ENCODE measurements around the gene APOL5. TPM values are rescaled to one million over a fixed set of nuclear protein-coding genes. Genes with fewer than 3 reads are reported as not detected.
A peak's percentile ranks its signal among the peaks of the same experiment; 100 is the strongest.

Gene APOL5
- total and polyA plus RNA-seq, 2 experiments from 2014 or later, result not detected

DNA sequence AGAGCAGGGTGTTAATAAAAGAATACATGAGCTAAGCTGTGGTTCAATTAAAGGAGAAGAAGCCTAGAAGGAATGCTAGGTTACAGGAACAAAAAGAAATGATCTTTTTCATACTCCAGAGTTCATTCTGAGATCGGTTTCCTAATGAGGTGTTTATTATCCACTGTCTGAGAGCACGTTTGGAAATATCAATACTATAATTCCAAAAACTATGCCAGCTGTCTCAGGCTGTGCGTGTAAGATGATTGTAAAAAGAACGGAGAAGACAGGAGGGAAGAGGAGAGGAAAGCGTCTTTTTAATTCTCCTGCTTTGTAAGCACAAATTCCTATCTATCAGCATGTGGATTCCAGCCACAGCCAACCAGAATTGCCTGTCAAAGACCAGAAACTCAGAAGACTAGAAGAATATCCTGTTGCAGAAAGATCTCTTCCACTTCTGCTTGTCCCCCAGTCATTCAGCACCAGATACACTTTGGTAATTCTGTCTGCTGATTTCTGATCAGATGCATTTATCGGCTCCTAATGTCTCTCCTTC lies 25.7 kb downstream of the APOL5 start:
- peak overlapping the region; percentile 79 for H3K4me2 ChIP-seq (ENCODE audit: unreplicated experiment)
- in situ Hi-C loops (cut with MboI), result no loop called here
- H3K9me3 ChIP-seq (ENCODE audit: low read depth), result no peaks in the 10 kb centered on the region
- peak; percentile 20 for DNase-seq
- no peaks in the 10 kb centered on the region for H4K20me1 ChIP-seq (ENCODE audit: insufficient read depth)
- peaks cover 27% of the 10 kb centered on the region for H3K79me2 ChIP-seq (ENCODE audit: insufficient read depth)
- peak overlapping the region; percentile 95 for H3K27ac ChIP-seq
- H3K9ac ChIP-seq, result peak overlapping the region; percentile 75
- H3K4me1 ChIP-seq (ENCODE audit: insufficient read depth), result peaks cover 54% of the 10 kb centered on the region
- peak overlapping the region; percentile 39; the same call in 1 of the 2 replicates for H3K4me3 ChIP-seq
- WGBS, 2 experiments (ENCODE audit: low coverage in 1 of 2, low lambda C conversion rate in 2 of 2, missing lambda C conversion rate in 2 of 2), result 43 to 50% methylated on average over 6 of the region's 6 CpGs
- no peaks in the 10 kb centered on the region for H3K9me2 ChIP-seq (ENCODE audit: insufficient read depth)
- TF ChIP-seq EZH2phosphoT487 (IDR thresholded peaks at IDR 0.05; ENCODE audit: insufficient read depth, low read depth), result no peak
- no peak for TF ChIP-seq EZH2 (IDR thresholded peaks at IDR 0.05; ENCODE audit: insufficient read depth, poor library complexity, severe bottlenecking)
- peaks cover 27% of the 10 kb centered on the region for H3K36me3 ChIP-seq (ENCODE audit: low read depth)
- H2AFZ ChIP-seq, result no peak overlapping the region
- H3K27me3 ChIP-seq (replicated peaks; ENCODE audit: insufficient read depth), result no peaks in the 10 kb centered on the region
- peaks cover 77% of the 10 kb centered on the region for H3F3A ChIP-seq (ENCODE audit: insufficient read depth)

GRCh38 chr22:35746248-35746647 lies 28.6 kb downstream of the APOL5 start:
- H2AFZ ChIP-seq, result no peak overlapping the region
- no peaks in the 10 kb centered on the region for H3K9me3 ChIP-seq (ENCODE audit: low read depth)
- peaks cover 19% of the 10 kb centered on the region for H3K36me3 ChIP-seq (ENCODE audit: low read depth)
- no peaks in the 10 kb centered on the region for H3K9me2 ChIP-seq (ENCODE audit: insufficient read depth)
- no peak for DNase-seq
- no peaks in the 10 kb centered on the region for H3K27me3 ChIP-seq (replicated peaks; ENCODE audit: insufficient read depth)
- H3F3A ChIP-seq (ENCODE audit: insufficient read depth), result peaks cover 83% of the 10 kb centered on the region
- in situ Hi-C loops (cut with MboI), result no loop called here
- H3K9ac ChIP-seq, result no peak overlapping the region
- 94 to 97% methylated on average over 9 of the region's 9 CpGs for WGBS, 2 experiments (ENCODE audit: low coverage in 1 of 2, low lambda C conversion rate in 2 of 2, missing lambda C conversion rate in 2 of 2)
- H3K27ac ChIP-seq, result no peak overlapping the region
- no peaks in the 10 kb centered on the region for H4K20me1 ChIP-seq (ENCODE audit: insufficient read depth)
- peaks cover 40% of the 10 kb centered on the region for H3K79me2 ChIP-seq (ENCODE audit: insufficient read depth)
- no peak overlapping the region for H3K4me2 ChIP-seq (ENCODE audit: unreplicated experiment)
- no peak for TF ChIP-seq EZH2 (IDR thresholded peaks at IDR 0.05; ENCODE audit: insufficient read depth, poor library complexity, severe bottlenecking)
- no peak for TF ChIP-seq EZH2phosphoT487 (IDR thresholded peaks at IDR 0.05; ENCODE audit: insufficient read depth, low read depth)
- peaks cover 44% of the 10 kb centered on the region for H3K4me1 ChIP-seq (ENCODE audit: insufficient read depth)
- H3K4me3 ChIP-seq, result no peak overlapping the region

- Histone ChIP-seq H2AFZ (no peak overlapping the region), H3K27me3 (replicated peaks; ENCODE audit: insufficient read depth) (no peaks in the 10 kb centered on the region), H3K4me3 (no peak overlapping the region), H3K9me2 (ENCODE audit: insufficient read depth) (no peaks in the 10 kb centered on the region), H3K36me3 (ENCODE audit: low read depth) (peaks cover 21% of the 10 kb centered on the region), H3K9ac (no peak overlapping the region), H3K9me3 (ENCODE audit: low read depth) (no peaks in the 10 kb centered on the region), H3K27ac (peak overlapping the region; percentile 31), H3K4me1 (ENCODE audit: insufficient read depth) (peaks cover 36% of the 10 kb centered on the region), H3K79me2 (ENCODE audit: insufficient read depth) (peaks cover 40% of the 10 kb centered on the region), H4K20me1 (ENCODE audit: insufficient read depth) (no peaks in the 10 kb centered on the region), H3K4me2 (ENCODE audit: unreplicated experiment) (peak overlapping the region; percentile 13), H3F3A (ENCODE audit: insufficient read depth) (peaks cover 74% of the 10 kb centered on the region)
- no peak for TF ChIP-seq EZH2phosphoT487 (IDR thresholded peaks at IDR 0.05; ENCODE audit: insufficient read depth, low read depth)
- TF ChIP-seq EZH2 (IDR thresholded peaks at IDR 0.05; ENCODE audit: insufficient read depth, poor library complexity, severe bottlenecking), result no peak
- peak; percentile 26 for DNase-seq
- WGBS, 2 experiments (ENCODE audit: low coverage in 1 of 2, low lambda C conversion rate in 2 of 2, missing lambda C conversion rate in 2 of 2), result 84 to 89% methylated on average over 4 of the region's 4 CpGs
- in situ Hi-C loops (cut with MboI), result no loop called here
Measured at GRCh38 chr22:35746946-35747703, 29.5 kb downstream of the APOL5 start.

- Histone ChIP-seq H3K4me2 (ENCODE audit: unreplicated experiment) (no peak overlapping the region), H3K4me3 (no peak overlapping the region), H3K9me3 (ENCODE audit: low read depth) (no peaks in the 10 kb centered on the region), H2AFZ (no peak overlapping the region), H4K20me1 (ENCODE audit: insufficient read depth) (no peaks in the 10 kb centered on the region), H3K9ac (no peak overlapping the region), H3K9me2 (ENCODE audit: insufficient read depth) (no peaks in the 10 kb centered on the region), H3K27ac (no peak overlapping the region), H3F3A (ENCODE audit: insufficient read depth) (peaks cover 47% of the 10 kb centered on the region), H3K27me3 (replicated peaks; ENCODE audit: insufficient read depth) (no peaks in the 10 kb centered on the region), H3K79me2 (ENCODE audit: insufficient read depth) (peaks cover 50% of the 10 kb centered on the region), H3K36me3 (ENCODE audit: low read depth) (peaks cover 31% of the 10 kb centered on the region), H3K4me1 (ENCODE audit: insufficient read depth) (peaks cover 18% of the 10 kb centered on the region)
- whole genome bisulfite sequencing, 2 experiments (ENCODE audit: low coverage in 1 of 2, low lambda C conversion rate in 2 of 2, missing lambda C conversion rate in 2 of 2), result 80 to 81% methylated on average over 10 of the region's 10 CpGs
- TF ChIP-seq EZH2phosphoT487 (IDR thresholded peaks at IDR 0.05; ENCODE audit: insufficient read depth, low read depth), result no peak
- DNase-seq, result no peak
- in situ Hi-C loops (cut with MboI), result no loop called here
Measured at GRCh38 chr22:35749808-35750207, 32.1 kb downstream of the APOL5 start.

Measured in GM23248 (cell line).